GM10847 (cell line): ENCODE results near the gene MS4A3.

Experiments
- POLR2A ChIP-seq: IDR thresholded peaks from 2 replicates; pipeline ENCODE4 v1.6.1; 2011; ENCODE audit not compliant: insufficient read length; ENCODE audit errors: extremely low read depth

MS4A3 gene

GRCh38 chr11:60056349-60056969, at the start of gene MS4A3:
Gene MS4A3, plus strand, starts transcription at chr11:60056665. Its CDS starts 4,496 bp downstream, at chr11:60061161.
- TF ChIP-seq POLR2A: no peak

- TF ChIP-seq POLR2A: no peak
These were observed 39.6 kb upstream of the MS4A3 start, which contains the start of gene OOSP4B for GRCh38 chr11:60016881-60017280. Gene OOSP4B, plus strand, starts transcription at chr11:60017181.

- TF ChIP-seq POLR2A: no peak
These were observed 38.4 kb upstream of the MS4A3 start for GRCh38 chr11:60018058-60018457.

GRCh38 chr11:60029015-60029632, 27.3 kb upstream of the MS4A3 start:
- TF ChIP-seq POLR2A: no peak

- TF ChIP-seq POLR2A: no peak
These were observed 16.4 kb upstream of the MS4A3 start, which contains the start of gene OOSP2 for GRCh38 chr11:60040109-60040508. Gene OOSP2, plus strand, starts transcription at chr11:60040409. Its CDS starts 51 bp downstream, at chr11:60040460.

DNA sequence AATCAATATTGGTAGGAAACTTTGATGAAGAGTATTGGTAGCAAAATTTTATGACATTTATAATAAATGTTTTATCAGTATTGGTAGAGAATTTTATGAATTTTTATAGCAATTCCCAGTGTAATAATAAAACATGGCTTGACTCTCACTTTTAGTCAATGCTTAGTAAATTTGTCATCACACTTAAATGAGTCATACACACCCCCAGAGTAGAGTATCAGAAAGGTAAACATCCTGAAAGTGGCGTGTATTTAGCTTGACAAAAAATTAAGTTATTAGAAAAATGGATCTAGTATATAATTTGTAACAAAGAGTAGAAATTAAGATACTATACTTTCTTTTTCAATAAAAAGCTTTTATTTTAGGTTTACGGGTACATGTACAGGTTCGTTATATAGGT, 2.6 kb downstream of the MS4A3 start:
- TF ChIP-seq POLR2A: no peak

DNA sequence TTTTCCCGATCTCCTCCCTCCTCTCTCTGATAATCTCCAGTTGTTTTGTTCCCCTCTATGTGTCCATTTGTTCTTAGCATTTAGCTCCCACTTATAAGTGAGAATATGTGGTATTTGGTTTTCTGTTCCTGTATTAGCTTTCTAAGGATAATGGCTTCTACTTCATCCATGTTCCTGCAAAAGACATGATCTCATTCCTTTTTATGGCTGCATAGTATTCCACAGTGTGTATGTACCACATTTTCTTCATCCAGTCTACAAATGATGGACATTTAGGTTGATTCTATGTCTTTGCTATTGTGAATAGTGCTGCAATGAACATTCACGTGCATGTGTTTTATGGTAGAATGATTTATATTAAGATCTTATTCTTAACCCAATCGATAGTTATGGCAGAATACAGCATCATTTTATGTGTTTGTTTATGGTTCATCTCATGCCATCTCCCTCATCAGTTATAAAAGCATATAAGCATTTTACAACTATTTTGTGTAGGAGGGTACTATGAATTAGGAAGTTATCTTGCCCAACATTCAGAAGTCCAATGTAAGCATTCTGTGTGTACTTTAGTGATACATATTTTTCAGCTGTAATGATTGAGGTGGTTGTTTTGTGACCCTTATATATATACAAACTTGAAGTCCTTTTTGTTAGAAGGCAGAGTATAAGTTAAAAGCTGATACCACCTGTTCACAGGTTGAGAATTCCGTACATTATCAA, 3.2 kb downstream of the MS4A3 start:
- TF ChIP-seq POLR2A: no peak

- TF ChIP-seq POLR2A: no peak
These were observed 7.6 kb downstream of the MS4A3 start for GRCh38 chr11:60064111-60064510.

GRCh38 chr11:60065801-60066200, 9.3 kb downstream of the MS4A3 start:
- no peak for TF ChIP-seq POLR2A

DNA sequence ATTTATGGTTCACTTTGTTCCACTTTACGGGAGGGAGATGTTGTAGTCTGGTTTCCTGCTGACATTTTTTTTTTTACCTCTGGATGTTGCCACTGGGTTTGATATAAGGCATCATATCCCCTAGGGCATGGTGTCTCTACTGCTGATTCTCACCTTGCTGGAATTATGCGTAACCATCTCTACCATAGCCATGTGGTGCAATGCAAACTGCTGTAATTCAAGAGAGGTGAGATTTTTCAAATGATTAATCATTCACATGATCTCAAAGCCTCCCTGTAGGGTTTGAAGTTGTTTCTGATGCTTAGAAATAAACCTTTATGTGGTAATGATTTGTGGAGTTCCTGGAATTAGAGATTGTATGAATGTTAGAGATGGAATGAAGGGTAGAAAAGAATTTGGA, 13.0 kb downstream of the MS4A3 start:
- no peak for TF ChIP-seq POLR2A

GRCh38 chr11:60077216-60077817, 20.9 kb downstream of the MS4A3 start:
- TF ChIP-seq POLR2A: no peak

- no peak for TF ChIP-seq POLR2A
These were observed 21.5 kb downstream of the MS4A3 start for GRCh38 chr11:60077981-60078380.

DNA sequence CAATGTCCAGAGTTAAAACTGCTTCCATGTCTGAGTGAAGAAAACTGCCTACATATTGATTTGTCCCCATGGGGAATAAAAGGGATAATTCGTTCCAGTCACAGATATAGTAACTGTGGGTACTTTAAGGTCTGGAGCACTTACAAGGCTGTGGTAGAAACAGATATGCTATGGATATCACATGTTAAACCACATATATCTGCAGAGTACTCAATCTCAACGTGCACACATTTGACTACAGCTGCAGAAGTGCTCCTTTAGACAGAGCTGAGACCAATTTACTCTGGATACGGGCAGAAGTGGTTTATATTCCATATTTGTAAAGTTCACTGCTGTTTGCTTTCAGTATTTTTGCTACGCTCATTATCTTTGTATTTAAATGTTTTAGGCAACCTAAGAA, 22.3 kb downstream of the MS4A3 start:
- no peak for TF ChIP-seq POLR2A

DNA sequence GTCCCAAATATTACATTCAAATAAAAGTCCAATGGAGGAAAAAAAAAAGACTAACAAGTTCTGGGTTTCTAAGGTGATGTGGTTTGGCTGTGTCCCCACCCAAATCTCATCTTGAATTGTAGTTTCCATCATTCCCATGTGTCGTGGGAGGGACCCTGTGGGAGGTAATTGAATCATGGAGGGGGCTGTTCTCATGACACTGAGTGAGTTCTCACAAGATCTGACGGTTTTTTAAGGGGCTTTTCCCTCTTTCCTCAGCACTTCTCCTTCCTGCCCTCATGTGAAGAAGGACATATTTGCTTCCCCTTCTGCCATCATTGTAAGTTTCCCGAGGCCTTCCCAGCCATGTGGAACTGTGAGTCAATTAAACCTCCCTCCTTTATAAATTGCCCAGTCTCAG, 24.1 kb downstream of the MS4A3 start:
- TF ChIP-seq POLR2A: no peak

DNA sequence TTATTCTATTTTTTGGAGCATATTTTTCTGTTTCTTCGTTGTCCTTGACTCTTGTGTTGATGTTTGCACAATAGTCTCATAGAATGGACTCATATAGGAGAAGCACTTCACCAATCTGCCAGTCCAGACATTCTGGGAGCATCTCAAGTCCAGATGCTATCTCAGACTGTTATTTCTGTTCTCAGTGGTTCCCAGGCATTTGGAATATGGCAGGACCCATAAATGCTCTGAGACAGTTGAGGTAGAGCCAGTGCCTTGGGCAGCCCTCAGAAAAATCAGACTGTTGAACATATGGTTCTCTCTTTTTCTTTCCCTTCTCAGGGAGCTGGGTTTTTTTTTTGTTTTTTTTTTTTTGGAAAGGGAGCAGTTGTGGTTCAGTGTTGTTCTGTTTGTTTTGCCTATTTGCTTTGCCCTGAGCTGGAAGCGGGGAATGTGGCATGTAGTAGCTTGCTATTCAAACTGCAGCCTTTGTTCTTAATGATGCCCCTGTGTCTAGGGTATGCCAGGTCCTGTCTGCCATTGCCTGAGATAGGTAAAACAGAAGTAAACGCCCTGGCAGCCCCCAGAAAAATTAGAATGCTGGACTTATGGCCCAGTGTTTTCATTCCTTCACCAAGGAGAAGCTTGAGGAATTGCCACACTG, 28.3 kb downstream of the MS4A3 start:
- no peak for TF ChIP-seq POLR2A
